Measurements from ENCODE around the gene MVD.
"Not testable (repeated sequence)": the region's sequence is repeated elsewhere in the genome, so short reads cannot be mapped to it uniquely, and the experiment has no call there.

The MVD gene

DNA sequence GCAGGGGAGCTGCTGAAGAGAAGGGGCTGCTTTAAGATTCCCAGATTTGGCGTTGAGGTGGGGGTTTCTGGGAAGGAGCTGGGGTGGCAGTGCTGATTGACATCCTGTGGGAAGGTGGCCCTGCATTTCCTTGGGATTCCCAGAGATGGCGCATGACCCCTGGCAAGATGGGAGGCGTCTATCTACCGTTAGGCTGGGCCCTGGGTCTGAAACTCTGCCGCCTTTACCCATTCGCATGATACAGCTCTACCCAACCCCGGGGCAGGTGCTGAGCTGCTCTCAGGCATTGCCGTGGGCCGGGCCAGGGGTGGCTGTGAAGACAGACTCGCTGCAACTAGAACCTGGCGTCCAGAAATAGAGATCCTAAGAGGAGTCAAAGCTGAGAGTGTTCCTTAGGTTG lies 9.9 kb upstream of the MVD start:
- DNase-seq (ENCODE audit: low read depth) = no peak
- H3K4me3 ChIP-seq (ENCODE audit: low read depth, low read length) = no peak overlapping the region
- TF ChIP-seq CTCF (IDR thresholded peaks at IDR 0.05; ENCODE audit: low read depth, low read length, missing control alignments) = peak; percentile 9

DNA sequence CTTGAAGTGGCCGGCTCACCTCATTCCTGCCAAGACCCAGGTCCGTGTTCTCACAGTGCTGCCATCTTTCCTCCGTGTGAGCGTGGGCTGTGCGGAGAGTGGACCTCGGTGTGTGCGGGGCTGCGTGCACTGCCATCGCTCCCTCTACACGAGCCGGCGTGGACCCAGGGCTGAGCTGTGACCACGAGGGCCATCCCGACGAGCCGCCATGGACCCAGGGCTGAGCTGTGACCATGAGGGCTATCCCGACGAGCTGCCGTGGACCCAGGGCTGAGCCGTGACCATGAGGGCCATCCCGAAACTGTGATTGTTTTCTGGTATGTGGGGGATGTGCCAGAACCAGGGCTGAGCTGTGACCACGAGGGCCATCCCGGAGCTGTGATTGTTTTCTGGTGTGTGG lies 8.9 kb upstream of the MVD start:
- H3K4me3 ChIP-seq (ENCODE audit: low read depth, low read length) = no peak overlapping the region
- TF ChIP-seq CTCF (IDR thresholded peaks at IDR 0.05; ENCODE audit: low read depth, low read length, missing control alignments) = no peak
- DNase-seq (ENCODE audit: low read depth) = no peak

DNA sequence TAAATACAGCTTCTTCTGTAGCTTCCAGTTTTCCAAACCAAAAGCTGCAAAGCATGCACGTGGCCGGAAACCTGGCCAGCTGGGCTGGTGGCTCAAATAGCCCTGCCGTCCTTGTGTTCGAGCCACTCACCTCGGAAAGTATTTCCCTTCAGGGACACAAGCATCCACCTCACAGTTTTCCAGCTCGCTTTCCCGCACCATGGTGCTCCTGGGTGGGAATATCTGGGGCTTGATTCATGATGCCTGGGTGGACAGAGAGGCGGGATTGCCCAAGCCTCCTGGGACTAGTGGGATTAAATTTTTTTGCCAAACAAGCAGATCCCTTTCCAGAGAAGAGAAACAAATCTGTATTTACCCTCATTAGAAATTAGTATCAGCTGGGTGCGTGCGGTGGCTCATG lies 7.1 kb upstream of the MVD start:
- H3K4me3 ChIP-seq (ENCODE audit: low read depth, low read length) = no peak overlapping the region
- TF ChIP-seq CTCF (IDR thresholded peaks at IDR 0.05; ENCODE audit: low read depth, low read length, missing control alignments) = no peak

GRCh38 chr16:88669493-88669892 lies 6.6 kb upstream of the MVD start:
- not testable (repeated sequence) for H3K4me3 ChIP-seq (ENCODE audit: low read depth, low read length); DNase-seq (ENCODE audit: low read depth)

More for the DNA sequence above, 7.1 kb upstream of the MVD start:
- no peak for DNase-seq (ENCODE audit: low read depth)

DNA sequence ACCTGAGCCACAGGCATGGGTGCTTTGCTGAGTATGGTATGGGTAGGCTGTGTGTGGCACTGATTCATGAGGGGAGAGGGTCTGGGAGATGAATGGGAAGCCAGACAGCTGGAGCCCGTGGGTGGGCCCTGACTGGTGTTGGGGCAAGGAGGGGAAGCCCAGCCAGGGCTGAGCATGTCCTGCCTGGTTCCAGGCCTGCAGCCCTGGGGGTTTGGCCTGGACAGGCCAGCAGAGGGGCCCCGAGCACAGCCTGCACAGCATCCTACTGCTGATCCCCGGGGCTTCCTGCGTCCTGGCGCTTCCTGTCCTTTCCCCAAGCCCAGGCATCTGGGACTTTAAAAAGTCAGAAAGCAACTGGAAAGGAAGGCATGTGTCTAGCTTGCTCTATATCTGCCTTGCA lies 4.6 kb upstream of the MVD start:
- H3K4me3 ChIP-seq (ENCODE audit: low read depth, low read length) = no peak overlapping the region
- no peak for TF ChIP-seq CTCF (IDR thresholded peaks at IDR 0.05; ENCODE audit: low read depth, low read length, missing control alignments)
- no peak for DNase-seq (ENCODE audit: low read depth)

DNA sequence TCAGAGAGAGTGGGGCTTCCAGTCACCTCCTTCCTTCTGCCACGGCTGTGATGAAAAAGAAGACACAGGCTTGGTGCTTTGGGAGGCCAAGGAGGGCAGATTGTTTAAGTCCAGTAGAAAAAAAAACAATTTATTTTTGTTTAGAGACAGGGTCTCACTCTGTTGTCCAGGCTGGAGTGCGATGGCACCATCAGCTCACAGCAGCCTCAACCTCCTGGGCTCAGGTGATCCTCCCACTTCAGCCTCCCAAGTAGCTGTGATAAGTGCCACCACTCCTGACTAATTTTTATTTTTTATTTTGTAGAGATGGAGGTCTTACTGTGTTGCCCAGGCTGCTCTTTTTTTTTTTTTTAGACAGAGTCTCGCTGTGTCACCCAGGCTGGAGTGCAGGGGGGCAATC lies 2.7 kb upstream of the MVD start:
- TF ChIP-seq CTCF (IDR thresholded peaks at IDR 0.05; ENCODE audit: low read depth, low read length, missing control alignments) = no peak
- no peak for DNase-seq (ENCODE audit: low read depth)
- H3K4me3 ChIP-seq (ENCODE audit: low read depth, low read length) = no peak overlapping the region

DNA sequence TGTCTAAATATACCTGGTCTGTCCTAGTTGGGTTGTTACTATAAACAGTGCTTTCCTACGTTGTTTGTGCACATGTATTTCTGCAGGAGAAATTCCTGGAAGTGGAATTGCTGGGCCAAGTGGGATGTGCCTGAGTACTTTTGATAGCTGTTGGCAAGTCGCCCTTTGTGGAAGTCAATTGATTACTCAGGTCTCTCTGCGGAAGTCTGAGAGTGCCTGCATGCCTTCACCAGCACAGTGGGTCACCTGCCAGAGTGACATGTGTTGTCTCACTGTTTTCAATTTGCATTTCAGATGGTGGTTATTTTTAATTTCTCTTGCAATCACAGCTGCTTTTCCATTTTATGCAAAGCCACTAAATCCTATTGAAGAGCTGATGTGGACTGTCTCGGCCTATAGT lies 2.3 kb upstream of the MVD start:
- no peak for DNase-seq (ENCODE audit: low read depth)
- H3K4me3 ChIP-seq (ENCODE audit: low read depth, low read length) = no peak overlapping the region
- TF ChIP-seq CTCF (IDR thresholded peaks at IDR 0.05; ENCODE audit: low read depth, low read length, missing control alignments) = no peak
